NCI-H1436 (cell line): ENCODE measurements around the gene NDUFAF2.
"Not testable (repeated sequence)": the region's sequence is repeated elsewhere in the genome, so short reads cannot be mapped to it uniquely, and the experiment has no call there.

ENCODE experiments used
- DNase-seq: peaks from one replicate; lab custom pipeline; 2025; lab: John Stamatoyannopoulos, UW

The NDUFAF2 gene

DNA sequence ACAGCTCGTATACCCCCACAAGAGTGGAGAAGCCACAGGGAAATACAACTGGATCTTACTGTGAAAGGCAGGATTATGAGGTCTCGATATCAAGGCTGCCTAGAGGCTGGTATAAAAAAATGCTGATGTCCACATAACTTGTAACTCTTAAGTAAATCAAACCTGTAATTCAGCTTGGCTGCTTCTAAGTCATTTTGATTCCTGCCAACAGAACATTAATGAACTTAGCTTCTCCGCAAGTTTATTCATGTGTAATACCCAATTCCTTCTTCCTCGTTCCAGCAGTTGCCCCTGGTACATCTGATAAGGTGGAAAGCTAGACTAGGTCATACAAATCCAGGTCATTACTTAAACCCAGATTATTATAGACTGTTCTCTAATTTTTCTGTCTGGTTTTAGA, 233.7 kb downstream of the NDUFAF2 start:
- no peak for DNase-seq

GRCh38 chr5:61180886-61181285, 235.9 kb downstream of the NDUFAF2 start:
- DNase-seq, result no peak

GRCh38 chr5:61182449-61182848, 237.4 kb downstream of the NDUFAF2 start:
- DNase-seq, result no peak

- no peak for DNase-seq
Observed at GRCh38 chr5:61183538-61183937, 238.5 kb downstream of the NDUFAF2 start.

- DNase-seq, result no peak
Observed at GRCh38 chr5:61184708-61185107, 239.7 kb downstream of the NDUFAF2 start.

DNA sequence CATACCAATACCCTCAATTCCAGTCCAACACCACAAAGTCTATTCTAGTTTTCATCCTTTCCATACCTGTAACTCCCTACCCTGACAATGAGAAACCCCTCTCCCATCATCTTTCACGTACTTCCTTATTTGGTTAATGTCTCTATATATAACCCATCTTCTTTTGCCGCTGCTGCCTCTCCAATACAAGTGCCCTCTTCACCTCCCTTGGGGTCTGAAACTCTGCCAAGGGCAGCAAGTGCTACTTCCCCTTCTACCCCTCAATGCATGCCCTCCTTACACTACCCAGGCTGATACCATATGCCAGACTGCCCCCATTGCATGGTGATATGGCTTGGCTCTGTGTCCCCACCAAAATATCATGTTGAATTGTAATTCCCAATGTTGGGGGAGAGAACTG, 241.6 kb downstream of the NDUFAF2 start:
- DNase-seq, result no peak

- not testable (repeated sequence) for DNase-seq
Observed at GRCh38 chr5:61187352-61187751, 242.3 kb downstream of the NDUFAF2 start.

- not testable (repeated sequence) for DNase-seq
Observed at GRCh38 chr5:61187826-61188225, 242.8 kb downstream of the NDUFAF2 start.

GRCh38 chr5:61198606-61199005, 253.6 kb downstream of the NDUFAF2 start:
- no peak for DNase-seq

DNA sequence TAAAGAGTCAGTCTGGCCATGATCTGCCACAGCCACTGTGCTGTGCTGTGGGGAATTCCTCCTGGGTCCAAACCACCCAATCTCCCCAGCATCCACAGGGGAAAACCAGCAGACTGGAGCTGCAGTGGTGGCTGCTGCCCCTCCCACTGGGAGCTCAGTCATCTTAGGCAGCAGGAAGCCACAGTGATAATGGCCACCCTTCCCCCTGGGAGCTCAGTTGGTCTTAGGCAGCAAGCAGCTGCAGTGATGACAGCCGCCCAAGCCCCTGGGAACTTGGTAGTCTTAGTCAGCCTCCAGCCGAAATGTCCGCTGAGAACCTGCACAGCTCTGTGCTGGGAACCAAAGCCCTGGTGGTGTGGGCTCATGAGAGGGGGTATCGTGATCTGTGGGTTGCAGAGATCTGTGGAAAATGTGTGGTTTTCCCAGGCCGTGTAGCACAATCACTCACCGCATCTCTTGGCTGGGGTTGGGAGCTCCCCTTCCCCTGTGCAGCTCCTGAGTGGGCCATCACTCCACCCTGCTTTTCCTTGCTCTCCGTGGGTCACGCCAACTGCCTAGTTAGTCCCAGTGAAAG, 255.7 kb downstream of the NDUFAF2 start:
- DNase-seq, result peak; percentile 6

GRCh38 chr5:61202213-61202612, 257.2 kb downstream of the NDUFAF2 start:
- DNase-seq, result no peak
